K562 (cell line): Measurements from ENCODE around the gene MTFR2. TPM values are rescaled to one million over a fixed set of nuclear protein-coding genes. Genes with fewer than 3 reads are reported as not detected.
A peak's percentile ranks its signal among the peaks of the same experiment; 100 is the strongest.

Experiments
- ATF1 ChIP-seq, 2 experiments: fragments of 450-650 bp in 1 of 2; IDR thresholded peaks; 2 replicates each; pipeline ENCODE4 v1.6.1; 2016; ENCODE audit warnings: missing compliant biosample characterization in 1 of 2, missing genetic modification characterization in 1 of 2
- CC2D1A ChIP-seq: fragments of 450-650 bp; IDR thresholded peaks from 2 replicates; pipeline ENCODE4 v1.6.1; 2017; ENCODE audit warnings: mild to moderate bottlenecking
- CCNT2 ChIP-seq: IDR thresholded peaks from 2 replicates; pipeline ENCODE4 v1.6.1; 2011; ENCODE audit warnings: borderline replicate concordance, low read depth, mild to moderate bottlenecking, moderate library complexity, mixed read lengths, low read length; ENCODE audit not compliant: insufficient read length; ENCODE audit errors: extremely low read depth
- CREM ChIP-seq: IDR thresholded peaks from 2 replicates; pipeline ENCODE4 v1.6.1; 2014; ENCODE audit warnings: antibody characterized with exemption, low read depth
- CTBP1 ChIP-seq: fragments of 450-650 bp; IDR thresholded peaks from 2 replicates; pipeline ENCODE4 v1.6.1; 2016; ENCODE audit warnings: borderline replicate concordance
- DPF2 ChIP-seq: fragments of 450-650 bp; IDR thresholded peaks from 2 replicates; pipeline ENCODE4 v1.6.1; 2016
- FOXK1 ChIP-seq: sonication (generic); formaldehyde crosslinking; IDR thresholded peaks from 2 replicates; pipeline ENCODE4 v1.8.0; 2022; ENCODE audit warnings: missing genetic modification reagents, mild to moderate bottlenecking, borderline replicate concordance
- GATA2 ChIP-seq: sonication (generic); formaldehyde crosslinking; IDR thresholded peaks from 2 replicates; pipeline ENCODE4 v1.4.0; 2020; ENCODE audit warnings: mild to moderate bottlenecking, missing genetic modification reagents
- GATAD2B ChIP-seq: fragments of 450-650 bp; IDR thresholded peaks from 2 replicates; pipeline ENCODE4 v1.6.1; 2017; ENCODE audit warnings: mild to moderate bottlenecking, borderline replicate concordance
- GTF2E2 ChIP-seq: fragments of 200-800 bp; sonication (Bioruptor generic); IDR thresholded peaks from 2 replicates; pipeline ENCODE4 v1.6.1; 2016; ENCODE audit warnings: missing genetic modification characterization, missing compliant biosample characterization
- KDM1A ChIP-seq, 2 experiments: fragments of 450-650 bp; IDR thresholded peaks; 2 replicates each; pipeline ENCODE4 v1.6.1; 2016; ENCODE audit warnings: mild to moderate bottlenecking in 2 of 2
- MTA1 ChIP-seq: fragments of 450-650 bp; IDR thresholded peaks from 2 replicates; pipeline ENCODE4 v1.6.1; 2017; ENCODE audit warnings: borderline replicate concordance
- NCOR1 ChIP-seq: fragments of 450-650 bp; IDR thresholded peaks from 2 replicates; pipeline ENCODE4 v1.6.1; 2016; ENCODE audit warnings: mild to moderate bottlenecking, moderate library complexity
- PCBP1 ChIP-seq: fragments of 200-400 bp; formaldehyde crosslinking; IDR thresholded peaks from 2 replicates; pipeline ENCODE4 v1.6.1; 2018; ENCODE audit warnings: mild to moderate bottlenecking, low read depth, low read length; ENCODE audit not compliant: poor library complexity, severe bottlenecking
- SMARCC2 ChIP-seq: fragments of 450-650 bp; IDR thresholded peaks from 2 replicates; pipeline ENCODE4 v1.6.1; 2017; ENCODE audit warnings: antibody characterized with exemption, moderate library complexity, mild to moderate bottlenecking, low read depth
- YBX1 ChIP-seq: fragments of 450-650 bp; IDR thresholded peaks from 2 replicates; pipeline ENCODE4 v1.7.1; 2016; ENCODE audit warnings: mild to moderate bottlenecking
- ZBTB17 ChIP-seq: fragments of 450-650 bp; formaldehyde crosslinking; IDR thresholded peaks from 2 replicates; pipeline ENCODE4 v1.4.0; 2020; ENCODE audit warnings: mild to moderate bottlenecking
- ZNF644 ChIP-seq: fragments of 200-800 bp; sonication (Bioruptor generic); IDR thresholded peaks from 2 replicates; pipeline ENCODE4 v1.6.1; 2016; ENCODE audit warnings: low read depth, missing genetic modification characterization, missing compliant biosample characterization
- polyA plus RNA-seq, 8 experiments: library from polyadenylated mRNA; depleted of rRNA in 4 of 8; stranded (reverse) in 5 of 8; unstranded in 3 of 8; fragments of >200 nt; fragmentation: Nextera tagmentation in 2 of 8; fragmentation: Illumina TruSeq in 1 of 8; extraction: Ambion mirVana in 2 of 8; extraction: Trizol in 1 of 8; gene quantifications; 2 replicates each; pipeline versions ENCODE4 v1.2.1 to v1.2.3, GENCODE V29; 2011 to 2014; ENCODE audit warnings: inconsistent platforms in 1 of 8, missing spikeins in 1 of 8
- total RNA-seq, 7 experiments: library from RNA; depleted of rRNA in 6 of 7; stranded (reverse); fragments of >200 nt in 6 of 7; fragmentation: Illumina TruSeq in 2 of 7; extraction: Trizol in 2 of 7; gene quantifications; 2 replicates each; pipeline versions ENCODE4 v1.2.1 to v1.2.3, GENCODE V29; 2011 to 2021; ENCODE audit warnings: low replicate concordance in 1 of 7
- TF ChIP-seq, protein P1 (sequence below): fragments of 250-450 bp; sonication (Bioruptor Pico); IDR thresholded peaks from 2 replicates; pipeline ENCODE4 v1.4.0; 2020; ENCODE audit warnings: mild to moderate bottlenecking, moderate library complexity
- TF ChIP-seq, protein P2 (sequence below): fragments of 450-650 bp; formaldehyde crosslinking; IDR thresholded peaks from 2 replicates; pipeline ENCODE4 v1.4.0; 2022; ENCODE audit warnings: mild to moderate bottlenecking, moderate library complexity
- TF ChIP-seq, protein P3 (sequence below): fragments of 450-650 bp; IDR thresholded peaks from 2 replicates; pipeline ENCODE4 v1.6.1; 2016; ENCODE audit warnings: borderline replicate concordance

The MTFR2 gene
- total and polyA plus RNA-seq, 9 of the 15 experiments (the other 6 are each of a cell fraction or from before 2014, with no cell fraction given) = 10.1 to 63.3 (median 45.9) TPM

- TF ChIP-seq, protein P1, sequence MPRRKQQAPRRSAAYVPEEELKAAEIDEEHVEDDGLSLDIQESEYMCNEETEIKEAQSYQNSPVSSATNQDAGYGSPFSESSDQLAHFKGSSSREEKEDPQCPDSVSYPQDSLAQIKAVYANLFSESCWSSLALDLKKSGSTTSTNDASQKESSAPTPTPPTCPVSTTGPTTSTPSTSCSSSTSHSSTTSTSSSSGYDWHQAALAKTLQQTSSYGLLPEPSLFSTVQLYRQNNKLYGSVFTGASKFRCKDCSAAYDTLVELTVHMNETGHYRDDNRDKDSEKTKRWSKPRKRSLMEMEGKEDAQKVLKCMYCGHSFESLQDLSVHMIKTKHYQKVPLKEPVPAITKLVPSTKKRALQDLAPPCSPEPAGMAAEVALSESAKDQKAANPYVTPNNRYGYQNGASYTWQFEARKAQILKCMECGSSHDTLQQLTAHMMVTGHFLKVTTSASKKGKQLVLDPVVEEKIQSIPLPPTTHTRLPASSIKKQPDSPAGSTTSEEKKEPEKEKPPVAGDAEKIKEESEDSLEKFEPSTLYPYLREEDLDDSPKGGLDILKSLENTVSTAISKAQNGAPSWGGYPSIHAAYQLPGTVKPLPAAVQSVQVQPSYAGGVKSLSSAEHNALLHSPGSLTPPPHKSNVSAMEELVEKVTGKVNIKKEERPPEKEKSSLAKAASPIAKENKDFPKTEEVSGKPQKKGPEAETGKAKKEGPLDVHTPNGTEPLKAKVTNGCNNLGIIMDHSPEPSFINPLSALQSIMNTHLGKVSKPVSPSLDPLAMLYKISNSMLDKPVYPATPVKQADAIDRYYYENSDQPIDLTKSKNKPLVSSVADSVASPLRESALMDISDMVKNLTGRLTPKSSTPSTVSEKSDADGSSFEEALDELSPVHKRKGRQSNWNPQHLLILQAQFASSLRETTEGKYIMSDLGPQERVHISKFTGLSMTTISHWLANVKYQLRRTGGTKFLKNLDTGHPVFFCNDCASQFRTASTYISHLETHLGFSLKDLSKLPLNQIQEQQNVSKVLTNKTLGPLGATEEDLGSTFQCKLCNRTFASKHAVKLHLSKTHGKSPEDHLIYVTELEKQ (CRISPR knock-in tag) = no peak
- TF ChIP-seq ZNF644 (tag) = 0 out of 2 replicates have a peak, but pooled peaks have one; percentile 67
- peak; percentile 62; the same call in 1 of the 2 replicates for TF ChIP-seq CC2D1A
- TF ChIP-seq PCBP1 = no peak
- no peak for TF ChIP-seq FOXK1 (CRISPR knock-in tag)
- TF ChIP-seq DPF2 = peak; percentile 96
- TF ChIP-seq, protein P2, sequence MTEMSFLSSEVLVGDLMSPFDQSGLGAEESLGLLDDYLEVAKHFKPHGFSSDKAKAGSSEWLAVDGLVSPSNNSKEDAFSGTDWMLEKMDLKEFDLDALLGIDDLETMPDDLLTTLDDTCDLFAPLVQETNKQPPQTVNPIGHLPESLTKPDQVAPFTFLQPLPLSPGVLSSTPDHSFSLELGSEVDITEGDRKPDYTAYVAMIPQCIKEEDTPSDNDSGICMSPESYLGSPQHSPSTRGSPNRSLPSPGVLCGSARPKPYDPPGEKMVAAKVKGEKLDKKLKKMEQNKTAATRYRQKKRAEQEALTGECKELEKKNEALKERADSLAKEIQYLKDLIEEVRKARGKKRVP (CRISPR knock-in tag) = peak; percentile 75
- TF ChIP-seq, protein P3, sequence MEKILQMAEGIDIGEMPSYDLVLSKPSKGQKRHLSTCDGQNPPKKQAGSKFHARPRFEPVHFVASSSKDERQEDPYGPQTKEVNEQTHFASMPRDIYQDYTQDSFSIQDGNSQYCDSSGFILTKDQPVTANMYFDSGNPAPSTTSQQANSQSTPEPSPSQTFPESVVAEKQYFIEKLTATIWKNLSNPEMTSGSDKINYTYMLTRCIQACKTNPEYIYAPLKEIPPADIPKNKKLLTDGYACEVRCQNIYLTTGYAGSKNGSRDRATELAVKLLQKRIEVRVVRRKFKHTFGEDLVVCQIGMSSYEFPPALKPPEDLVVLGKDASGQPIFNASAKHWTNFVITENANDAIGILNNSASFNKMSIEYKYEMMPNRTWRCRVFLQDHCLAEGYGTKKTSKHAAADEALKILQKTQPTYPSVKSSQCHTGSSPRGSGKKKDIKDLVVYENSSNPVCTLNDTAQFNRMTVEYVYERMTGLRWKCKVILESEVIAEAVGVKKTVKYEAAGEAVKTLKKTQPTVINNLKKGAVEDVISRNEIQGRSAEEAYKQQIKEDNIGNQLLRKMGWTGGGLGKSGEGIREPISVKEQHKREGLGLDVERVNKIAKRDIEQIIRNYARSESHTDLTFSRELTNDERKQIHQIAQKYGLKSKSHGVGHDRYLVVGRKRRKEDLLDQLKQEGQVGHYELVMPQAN = no peak
- TF ChIP-seq CREM = peak; percentile 61; the same call in 1 of the 2 replicates
- 0 out of 2 replicates have a peak, but pooled peaks have one; percentile 44 for TF ChIP-seq GATA2
- peak; percentile 85 for TF ChIP-seq CCNT2
- TF ChIP-seq YBX1 = no peak
- TF ChIP-seq GTF2E2 (tag) = no peak
- TF ChIP-seq KDM1A (IDR thresholded peaks at IDR 0.05) = peak; percentile 37 to 72; a peak in 3 of 4 replicates
- 0 out of 2 replicates have a peak, but pooled peaks have one; percentile 45 for TF ChIP-seq ZBTB17 (CRISPR knock-in tag)
- TF ChIP-seq CTBP1 = peak; percentile 95
- TF ChIP-seq GATAD2B = peak; percentile 86
- no peak for TF ChIP-seq ATF1 (CRISPR knock-in tag; IDR thresholded peaks at IDR 0.05)
- peak; percentile 45 for TF ChIP-seq ATF1 (tag; IDR thresholded peaks at IDR 0.05)
- TF ChIP-seq MTA1 = peak; percentile 71; the same call in 1 of the 2 replicates
- peak; percentile 85 for TF ChIP-seq NCOR1
- peak; percentile 72; the same call in 1 of the 2 replicates for TF ChIP-seq SMARCC2
Measured at GRCh38 chr6:136236466-136237293, 13.4 kb downstream of the MTFR2 start (continued).
